Upper lobe of left lung (tissue), 6 donors: ENCODE data around the gene GPC1. TPM values are rescaled to one million over a fixed set of nuclear protein-coding genes. Genes with fewer than 3 reads are reported as not detected.

Experiments
- ATAC-seq, 2 donors: fragments of 200-7000 bp; cut with Tn5 transposase; one replicate each; pipeline ENCODE4 v1.9.1; 2022; ENCODE audit warnings: mild to moderate bottlenecking in 2 of 2, moderate library complexity in 2 of 2; ENCODE audit not compliant: low FRiP score in 2 of 2
- DNase-seq, 2 donors: peaks; one replicate each; pipeline ENCODE4 v3.0.0-alpha.2; 2019 to 2020
- H3K27ac ChIP-seq, 4 donors: fragments of 200-600 bp; sonication (generic); one replicate each; pipeline ENCODE4 v1.5.1; 2016 to 2019
- H3K27me3 ChIP-seq, 4 donors: fragments of 200-600 bp; sonication (generic); one replicate each; pipeline ENCODE4 v1.5.1; 2017 to 2019
- H3K36me3 ChIP-seq, 4 donors: fragments of 200-600 bp; sonication (generic); one replicate each; pipeline ENCODE4 v1.5.1; 2016 to 2019
- H3K4me1 ChIP-seq, 4 donors: fragments of 200-600 bp; sonication (generic); one replicate each; pipeline ENCODE4 v1.5.1; 2018 to 2019
- H3K4me3 ChIP-seq, 4 donors: fragments of 200-600 bp; sonication (generic); one replicate each; pipeline ENCODE4 v1.5.1; 2017 to 2019; ENCODE audit warnings: mild to moderate bottlenecking in 2 of 4, moderate library complexity in 1 of 4
- H3K9me3 ChIP-seq, 4 donors: fragments of 200-600 bp; sonication (generic); one replicate each; pipeline ENCODE4 v1.5.1; 2018 to 2019
- EP300 ChIP-seq, 4 donors: sonication (generic); formaldehyde crosslinking; IDR thresholded peaks; one replicate each; pipeline ENCODE4 v1.5.1; 2017; ENCODE audit warnings: antibody characterized with exemption in 4 of 4, control low read depth in 2 of 4
- POLR2A ChIP-seq, 4 donors: fragments of 450-650 bp; IDR thresholded peaks; one replicate each; pipeline ENCODE4 v1.5.1; 2016 to 2017; ENCODE audit warnings: antibody characterized with exemption in 4 of 4, mild to moderate bottlenecking in 2 of 4
- POLR2AphosphoS5 ChIP-seq, 2 donors: sonication (generic); formaldehyde crosslinking; IDR thresholded peaks; one replicate each; pipeline ENCODE4 v1.5.1; 2017; ENCODE audit warnings: antibody characterized with exemption in 2 of 2
- WGBS, 2 donors: methylation state at CpG; one replicate each; pipeline ENCODE4 v1.1.5; 2017 to 2018; 5-methylcytosine and 5-hydroxymethylcytosine counted together
- total RNA-seq, 6 donors: library from RNA; depleted of rRNA in 4 of 6; stranded (reverse); fragments of >200 nt in 4 of 6; gene quantifications; one replicate each; pipeline versions ENCODE4 v1.1.0 to v1.2.1, GENCODE V29; 2016 to 2021
- TF ChIP-seq, protein P1 (sequence below), 6 experiments: fragments of 450-650 bp in 4 of 6; fragments of 200-600 bp in 2 of 6; sonication (generic) in 2 of 6; IDR thresholded peaks; one replicate each; pipeline ENCODE4 v1.5.1; 2016 to 2019; ENCODE audit warnings: antibody characterized with exemption in 6 of 6
- donor health status: DM: no; HTN: no; CAD: no; lungs with moderate emphysema.
- donor health status: DM: no; HTN: yes; CAD: no; lungs with severe emphysema.

GPC1 gene
- total RNA-seq, 6 donors from 2014 or later = 16.8 to 45.5 (median 33.2) TPM

DNA sequence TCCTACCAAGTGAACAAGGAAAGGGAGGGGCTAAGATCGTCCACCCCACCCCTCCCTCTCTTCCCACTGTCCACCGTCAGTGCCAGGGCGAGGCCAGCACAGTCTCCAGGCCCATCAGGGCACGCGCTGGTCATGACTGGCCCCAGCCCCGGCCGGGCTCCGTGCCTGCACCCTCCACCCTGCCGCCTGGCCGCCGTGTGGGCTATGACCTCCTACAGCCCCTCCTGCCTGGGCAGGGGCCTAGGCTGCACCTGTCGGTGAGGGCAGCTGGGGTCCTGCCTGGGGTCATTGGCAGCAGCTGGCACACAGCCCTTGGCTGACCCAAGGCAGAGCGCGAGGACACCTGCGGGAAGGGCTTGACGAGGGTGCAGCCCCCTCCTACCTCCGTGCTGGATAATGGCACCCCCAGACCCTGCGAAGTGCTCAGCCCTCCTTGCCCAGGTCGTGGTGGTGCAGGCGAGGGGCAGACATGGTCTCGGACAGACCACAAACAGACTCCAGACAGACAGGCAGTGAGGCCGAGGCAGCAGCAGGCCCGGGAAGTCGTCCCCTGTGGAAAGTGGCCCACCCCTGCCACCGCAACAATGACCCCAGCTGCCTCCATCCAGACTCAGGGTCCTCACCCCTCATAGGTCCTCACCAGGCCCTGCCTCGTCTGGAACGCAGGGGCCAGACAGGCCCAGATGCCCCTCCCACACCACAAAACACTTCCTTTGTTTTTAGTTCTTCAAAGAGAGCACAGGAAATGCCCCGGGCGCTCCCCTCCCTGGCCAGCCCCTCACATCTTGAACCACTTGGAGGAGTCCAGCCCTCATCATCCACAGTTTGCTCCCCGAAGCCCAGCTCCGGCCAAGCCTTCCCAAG, 43.1 kb upstream of the GPC1 start:
- Histone ChIP-seq H3K4me3 (no peak overlapping the region), H3K27ac (no peak overlapping the region), H3K9me3 (no peaks in the 10 kb centered on the region), H3K36me3 (no peaks in the 10 kb centered on the region), H3K4me1 (peaks cover 0 to 4% (median 0%) of the 10 kb centered on the region in 4 donors), H3K27me3 (no peaks in the 10 kb centered on the region)
- no peak for TF ChIP-seq EP300 (IDR thresholded peaks at IDR 0.05)
- TF ChIP-seq, protein P1, sequence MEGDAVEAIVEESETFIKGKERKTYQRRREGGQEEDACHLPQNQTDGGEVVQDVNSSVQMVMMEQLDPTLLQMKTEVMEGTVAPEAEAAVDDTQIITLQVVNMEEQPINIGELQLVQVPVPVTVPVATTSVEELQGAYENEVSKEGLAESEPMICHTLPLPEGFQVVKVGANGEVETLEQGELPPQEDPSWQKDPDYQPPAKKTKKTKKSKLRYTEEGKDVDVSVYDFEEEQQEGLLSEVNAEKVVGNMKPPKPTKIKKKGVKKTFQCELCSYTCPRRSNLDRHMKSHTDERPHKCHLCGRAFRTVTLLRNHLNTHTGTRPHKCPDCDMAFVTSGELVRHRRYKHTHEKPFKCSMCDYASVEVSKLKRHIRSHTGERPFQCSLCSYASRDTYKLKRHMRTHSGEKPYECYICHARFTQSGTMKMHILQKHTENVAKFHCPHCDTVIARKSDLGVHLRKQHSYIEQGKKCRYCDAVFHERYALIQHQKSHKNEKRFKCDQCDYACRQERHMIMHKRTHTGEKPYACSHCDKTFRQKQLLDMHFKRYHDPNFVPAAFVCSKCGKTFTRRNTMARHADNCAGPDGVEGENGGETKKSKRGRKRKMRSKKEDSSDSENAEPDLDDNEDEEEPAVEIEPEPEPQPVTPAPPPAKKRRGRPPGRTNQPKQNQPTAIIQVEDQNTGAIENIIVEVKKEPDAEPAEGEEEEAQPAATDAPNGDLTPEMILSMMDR (IDR thresholded peaks at IDR 0.05) = no peak
- TF ChIP-seq POLR2AphosphoS5 (IDR thresholded peaks at IDR 0.05) = no peak
- no peak for TF ChIP-seq POLR2A (IDR thresholded peaks at IDR 0.05)
- peak in 1 of 2 donors; percentile 81 for DNase-seq
- no peak for ATAC-seq
- 71 to 72% methylated on average over 21 to 31 of the region's 31 CpGs for WGBS, 2 donors

DNA sequence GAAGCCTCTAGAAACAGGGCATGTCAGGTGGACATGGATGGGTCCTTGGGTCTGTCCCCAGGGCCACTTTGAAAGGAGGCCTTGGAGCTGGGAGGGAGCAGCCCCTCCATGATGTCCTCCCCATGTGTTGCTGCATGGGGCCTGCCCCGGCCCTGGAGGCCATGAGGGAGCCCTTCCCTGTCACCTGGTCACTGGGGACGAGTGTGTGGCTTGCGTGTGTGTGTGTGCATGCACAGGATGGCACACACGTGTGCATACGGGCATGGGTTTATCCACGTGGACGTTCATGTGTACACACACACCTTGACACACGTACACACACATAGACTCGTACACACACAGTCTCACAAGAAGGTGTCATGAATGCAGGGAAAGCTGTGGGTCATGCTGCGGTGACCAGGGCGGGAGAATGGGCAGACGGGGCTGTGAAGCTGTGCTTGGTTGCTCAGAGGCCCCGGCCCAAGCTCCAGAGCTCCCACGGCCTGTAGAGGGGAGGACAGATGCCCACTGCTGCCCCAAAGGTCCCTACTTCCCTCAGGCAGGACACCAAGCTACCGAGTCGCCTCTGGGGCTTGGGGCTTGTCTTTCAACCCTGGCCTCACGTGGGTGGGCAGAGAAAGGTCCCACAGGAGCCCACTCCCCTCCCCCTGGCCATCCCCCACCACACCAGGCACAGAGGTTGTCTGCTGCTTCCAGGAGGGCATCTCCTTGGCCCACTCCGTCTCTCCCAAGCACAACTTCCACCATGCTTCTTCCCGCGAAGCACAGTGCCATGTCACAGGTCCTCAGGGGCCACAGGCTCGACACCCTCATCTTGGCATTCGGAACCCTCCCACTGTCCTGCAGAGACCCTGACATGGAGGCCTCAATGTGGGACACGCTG, 42.3 kb upstream of the GPC1 start:
- DNase-seq = peak in 1 of 2 donors; percentile 55
- no peaks in the 10 kb centered on the region for H3K9me3 ChIP-seq

DNA sequence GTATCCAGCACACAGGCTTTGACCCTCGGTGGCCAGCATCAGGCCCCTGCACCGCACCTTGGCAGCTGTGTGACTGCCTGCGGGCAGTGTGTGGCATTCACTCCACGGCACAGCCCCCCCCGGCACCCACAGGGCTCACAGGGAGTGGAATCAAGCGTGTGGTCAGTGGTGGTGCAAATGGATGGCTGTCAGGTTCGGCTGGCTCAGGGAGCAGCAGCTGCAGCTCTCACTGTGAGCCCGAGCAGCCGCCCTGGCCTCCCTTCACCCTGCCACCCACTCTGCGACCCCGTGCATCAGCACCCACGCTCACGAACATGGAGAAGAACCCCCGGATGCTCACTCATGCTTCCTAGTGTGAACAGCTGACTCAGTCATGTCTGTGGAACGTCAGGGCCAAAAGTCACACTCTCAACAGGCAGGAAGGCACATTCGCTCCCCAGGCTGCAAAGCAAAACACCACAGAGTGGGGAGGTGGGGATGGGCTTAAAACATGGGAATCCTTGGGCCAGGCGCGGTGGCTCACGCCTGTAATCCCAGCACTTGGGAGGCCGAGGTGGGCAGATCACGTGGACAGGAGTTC, 41.5 kb upstream of the GPC1 start:
- Histone ChIP-seq H3K9me3 (no peaks in the 10 kb centered on the region), H3K4me1 (no peaks in the 10 kb centered on the region), H3K27me3 (no peaks in the 10 kb centered on the region), H3K27ac (no peak overlapping the region), H3K4me3 (no peak overlapping the region), H3K36me3 (no peaks in the 10 kb centered on the region)
- peak; percentile 19 to 70 for DNase-seq
- no peak for TF ChIP-seq EP300 (IDR thresholded peaks at IDR 0.05)
- TF ChIP-seq POLR2A (IDR thresholded peaks at IDR 0.05) = no peak
- no peak for TF ChIP-seq POLR2AphosphoS5 (IDR thresholded peaks at IDR 0.05)
- TF ChIP-seq, protein P1 (IDR thresholded peaks at IDR 0.05) = no peak
- 79 to 91% methylated on average over 10 to 16 of the region's 21 CpGs for WGBS, 2 donors
- ATAC-seq = no peak

More for the DNA sequence above, 42.3 kb upstream of the GPC1 start:
- 83 to 90% methylated on average over 22 to 23 of the region's 23 CpGs for WGBS, 2 donors
- no peak overlapping the region for H3K4me3 ChIP-seq
- H3K36me3 ChIP-seq = no peaks in the 10 kb centered on the region
- no peaks in the 10 kb centered on the region for H3K4me1 ChIP-seq
- H3K27ac ChIP-seq = no peak overlapping the region
- ATAC-seq = no peak
- H3K27me3 ChIP-seq = no peaks in the 10 kb centered on the region
- TF ChIP-seq, protein P1 (IDR thresholded peaks at IDR 0.05) = no peak
- TF ChIP-seq POLR2A (IDR thresholded peaks at IDR 0.05) = no peak

DNA sequence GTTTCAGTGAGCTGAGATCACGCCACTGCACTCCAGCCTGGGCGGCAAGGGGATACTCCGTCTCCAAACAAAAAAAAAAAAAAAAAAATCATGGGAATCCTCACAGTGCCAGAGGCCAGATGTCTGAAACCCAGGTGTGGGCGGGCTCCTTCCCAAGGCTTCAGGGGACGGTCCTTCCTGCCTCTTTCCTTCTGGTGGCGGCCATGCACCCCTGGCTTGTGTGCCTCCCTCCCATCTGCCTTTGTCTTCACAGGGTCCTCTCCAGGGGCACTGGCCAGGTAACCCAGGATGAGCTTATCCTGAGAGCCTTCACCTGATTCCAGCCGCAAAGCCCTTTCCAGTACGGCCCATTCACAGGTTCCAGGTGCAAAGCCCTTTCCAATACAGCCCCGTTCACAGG, 40.9 kb upstream of the GPC1 start:
- Histone ChIP-seq H3K27me3 (no peaks in the 10 kb centered on the region), H3K27ac (no peak overlapping the region), H3K4me1 (no peaks in the 10 kb centered on the region), H3K36me3 (no peaks in the 10 kb centered on the region), H3K4me3 (no peak overlapping the region), H3K9me3 (no peaks in the 10 kb centered on the region)
- TF ChIP-seq POLR2A (IDR thresholded peaks at IDR 0.05) (no peak), POLR2AphosphoS5 (IDR thresholded peaks at IDR 0.05) (no peak), EP300 (IDR thresholded peaks at IDR 0.05) (no peak)
- TF ChIP-seq, protein P1 (IDR thresholded peaks at IDR 0.05) = no peak
- ATAC-seq (no peak), DNase-seq (peak in 1 of 2 donors; percentile 13)
- 90% methylated on average over 9 of the region's 9 CpGs for WGBS, 2 donors
